ENCODE results near the gene KCNJ12. TPM values are rescaled to one million over a fixed set of nuclear protein-coding genes. Genes with fewer than 3 reads are reported as not detected.

Gene KCNJ12
- polyA plus RNA-seq, 3 donors: not detected

GRCh38 chr17:21356537-21357127, 19.5 kb upstream of the KCNJ12 start:
- Histone ChIP-seq H3K4me1 (ENCODE audit: control insufficient read depth in 1 of 2, insufficient read depth in 2 of 2, low read length in 2 of 2) (no peaks in the 10 kb centered on the region), H3K79me2 (ENCODE audit: insufficient read depth, low read length) (no peaks in the 10 kb centered on the region), H4K20me1 (ENCODE audit: insufficient read depth, low read length) (no peaks in the 10 kb centered on the region), H3K4me2 (replicated peaks; ENCODE audit: extremely low read depth, low read length, poor library complexity, severe bottlenecking) (no peak overlapping the region), H3K36me3 (replicated peaks in 1 of 2; ENCODE audit: control insufficient read depth in 1 of 2, insufficient read depth in 2 of 2, low read length in 2 of 2) (no peaks in the 10 kb centered on the region), H3K9me3 (replicated peaks in 1 of 2; ENCODE audit: control insufficient read depth in 1 of 2, insufficient read depth in 1 of 2, low read length in 2 of 2) (no peaks in the 10 kb centered on the region), H3K4me3 (replicated peaks in 1 of 3; ENCODE audit: low read depth in 2 of 3, low read length in 3 of 3) (no peak overlapping the region), H3K27me3 (ENCODE audit: control insufficient read depth in 2 of 2, insufficient read depth in 2 of 2, low read length in 2 of 2) (no peaks in the 10 kb centered on the region), H3K9ac (ENCODE audit: insufficient read depth, low read length, poor library complexity, severe bottlenecking) (no peak overlapping the region), H2AFZ (ENCODE audit: insufficient read depth, low read depth, low read length, poor library complexity, severe bottlenecking) (no peak overlapping the region), H3K27ac (ENCODE audit: low read depth in 1 of 2, low read length in 2 of 2) (no peak overlapping the region)
- H3K9me3 Mint-ChIP-seq: peaks cover 0 to 2% (median 0%) of the 10 kb centered on the region in 7 donors
- intact Hi-C loops (cut with micrococcal nuclease): no loop called here
- no peak overlapping the region for H3K4me3 Mint-ChIP-seq
- H3K4me1 Mint-ChIP-seq: peaks cover 7% of the 10 kb centered on the region
- peaks cover 4 to 13% (median 5%) of the 10 kb centered on the region in 3 donors for H3K27me3 Mint-ChIP-seq (ENCODE audit: low read depth in 3 of 3)
- H3K27ac Mint-ChIP-seq: no peak overlapping the region
- no peak for TF ChIP-seq CTCF (IDR thresholded peaks at IDR 0.05)
- no peak for DNase-seq
- H3K36me3 Mint-ChIP-seq: no peaks in the 10 kb centered on the region
- 92% methylated on average over 2 of the region's 2 CpGs for WGBS (ENCODE audit: insufficient coverage)

- Mint-ChIP-seq H3K27me3 (ENCODE audit: low read depth in 3 of 3) (peaks cover 4 to 10% (median 5%) of the 10 kb centered on the region in 3 donors), H3K9me3 (peaks cover 0 to 2% (median 0%) of the 10 kb centered on the region in 7 donors), H3K27ac (no peak overlapping the region), H3K4me1 (peaks cover 7% of the 10 kb centered on the region), H3K36me3 (no peaks in the 10 kb centered on the region), H3K4me3 (no peak overlapping the region)
- no peaks in the 10 kb centered on the region for H3K4me1 ChIP-seq (ENCODE audit: control insufficient read depth in 1 of 2, insufficient read depth in 2 of 2, low read length in 2 of 2)
- H3K27me3 ChIP-seq (ENCODE audit: control insufficient read depth in 2 of 2, insufficient read depth in 2 of 2, low read length in 2 of 2): no peaks in the 10 kb centered on the region
- H3K9me3 ChIP-seq (replicated peaks in 1 of 2; ENCODE audit: control insufficient read depth in 1 of 2, insufficient read depth in 1 of 2, low read length in 2 of 2): no peaks in the 10 kb centered on the region
- no peak overlapping the region for H3K4me3 ChIP-seq (replicated peaks in 1 of 3; ENCODE audit: low read depth in 2 of 3, low read length in 3 of 3)
- H3K36me3 ChIP-seq (replicated peaks in 1 of 2; ENCODE audit: control insufficient read depth in 1 of 2, insufficient read depth in 2 of 2, low read length in 2 of 2): no peaks in the 10 kb centered on the region
- H3K9ac ChIP-seq (ENCODE audit: insufficient read depth, low read length, poor library complexity, severe bottlenecking): no peak overlapping the region
- 92% methylated on average over 3 of the region's 5 CpGs for WGBS (ENCODE audit: insufficient coverage)
- DNase-seq: no peak
- no peak overlapping the region for H2AFZ ChIP-seq (ENCODE audit: insufficient read depth, low read depth, low read length, poor library complexity, severe bottlenecking)
- no peak for TF ChIP-seq CTCF (IDR thresholded peaks at IDR 0.05)
- H4K20me1 ChIP-seq (ENCODE audit: insufficient read depth, low read length): no peaks in the 10 kb centered on the region
- intact Hi-C loops (cut with micrococcal nuclease): no loop called here
- H3K79me2 ChIP-seq (ENCODE audit: insufficient read depth, low read length): no peaks in the 10 kb centered on the region
- no peak overlapping the region for H3K27ac ChIP-seq (ENCODE audit: low read depth in 1 of 2, low read length in 2 of 2)
- no peak overlapping the region for H3K4me2 ChIP-seq (replicated peaks; ENCODE audit: extremely low read depth, low read length, poor library complexity, severe bottlenecking)
Measured at GRCh38 chr17:21357281-21357680, 18.9 kb upstream of the KCNJ12 start.

Measured in CD14-positive monocyte (primary cell).